OCI-LY1 (cell line): Measurements from ENCODE around the gene FOXO3.

Experiments
- H2AFZ ChIP-seq: fragments of 200-600 bp; sonication (generic), shearing (Covaris generic); 2 replicates; pipeline ENCODE4 v1.6.0; 2014; ENCODE audit warnings: antibody characterized with exemption, mild to moderate bottlenecking, low read length
- H3F3A ChIP-seq: fragments of 200-600 bp; sonication (generic), shearing (Covaris generic); 2 replicates; pipeline ENCODE4 v1.6.0; 2014; ENCODE audit warnings: mild to moderate bottlenecking, antibody characterized with exemption, low read length, moderate library complexity; ENCODE audit not compliant: insufficient read depth
- H3K27ac ChIP-seq: fragments of 200-600 bp; sonication (generic); 2 replicates; pipeline ENCODE4 v1.5.1; 2014; ENCODE audit warnings: low read length, mixed run types, mild to moderate bottlenecking, low read depth; ENCODE audit not compliant: poor library complexity, severe bottlenecking
- H3K27me3 ChIP-seq: fragments of 200-600 bp; sonication (generic); 2 replicates; pipeline ENCODE4 v1.6.0; 2014; ENCODE audit warnings: antibody characterized with exemption, mild to moderate bottlenecking, low read length, moderate library complexity; ENCODE audit not compliant: insufficient read depth
- H3K36me3 ChIP-seq: fragments of 200-600 bp; sonication (generic); 2 replicates; pipeline ENCODE4 v1.6.1; 2014; ENCODE audit warnings: mild to moderate bottlenecking, antibody characterized with exemption, low read length, moderate library complexity, mixed read lengths; ENCODE audit not compliant: insufficient read depth
- H3K4me1 ChIP-seq: fragments of 200-600 bp; sonication (generic); 2 replicates; pipeline ENCODE4 v1.5.1; 2014; ENCODE audit warnings: mild to moderate bottlenecking, low read length, moderate library complexity; ENCODE audit not compliant: insufficient read depth, severe bottlenecking
- H3K4me2 ChIP-seq: fragments of 200-600 bp; sonication (generic), shearing (Covaris generic); 2 replicates; pipeline ENCODE4 v1.6.1; 2014; ENCODE audit warnings: low read length
- H3K4me3 ChIP-seq: fragments of 200-600 bp; sonication (generic); 2 replicates; pipeline ENCODE4 v1.5.1; 2014; ENCODE audit warnings: low read length, low read depth, mild to moderate bottlenecking, mixed read lengths; ENCODE audit not compliant: poor library complexity, severe bottlenecking
- H3K79me2 ChIP-seq: fragments of 200-600 bp; shearing (Covaris generic); 2 replicates; pipeline ENCODE4 v1.6.1; 2016; ENCODE audit warnings: mixed run types, low read length, mixed read lengths; ENCODE audit not compliant: insufficient read depth
- H3K9ac ChIP-seq: fragments of 200-600 bp; sonication (generic), shearing (Covaris generic); 2 replicates; pipeline ENCODE4 v1.6.1; 2014; ENCODE audit warnings: mild to moderate bottlenecking, low read length, mixed read lengths
- H3K9me2 ChIP-seq: fragments of 200-600 bp; sonication (generic), shearing (Covaris generic); 2 replicates; pipeline ENCODE4 v1.6.1; 2014; ENCODE audit warnings: low read depth, mild to moderate bottlenecking, low read length, mixed read lengths
- H3K9me3 ChIP-seq: fragments of 200-600 bp; shearing (Covaris generic); 2 replicates; pipeline ENCODE4 v1.6.1; 2014; ENCODE audit warnings: low read length, mixed read lengths
- H4K20me1 ChIP-seq: fragments of 200-600 bp; sonication (generic), shearing (Covaris generic); 2 replicates; pipeline ENCODE4 v1.6.0; 2016; ENCODE audit warnings: mild to moderate bottlenecking, low read length; ENCODE audit not compliant: insufficient read depth
- CTCF ChIP-seq: fragments of 200-600 bp; sonication (generic), shearing (Covaris generic); IDR thresholded peaks from 2 replicates; pipeline ENCODE4 v1.5.1; 2017; ENCODE audit warnings: mild to moderate bottlenecking, antibody characterized with exemption, low read length, moderate library complexity, mixed read lengths
- EZH2 ChIP-seq: fragments of 200-600 bp; sonication (generic), shearing (Covaris generic); IDR thresholded peaks from 2 replicates; pipeline ENCODE4 v1.8.0; 2017; ENCODE audit warnings: borderline replicate concordance, mixed run types, mild to moderate bottlenecking, antibody characterized with exemption, low read length, moderate library complexity, mixed read lengths

FOXO3 gene

GRCh38 chr6:108714766-108715414 is 154.2 kb downstream of the FOXO3 start:
- H2AFZ ChIP-seq = no peak overlapping the region
- no peaks in the 10 kb centered on the region; the same call in 1 of the 2 replicates for H3K27me3 ChIP-seq
- no peak overlapping the region for H3K9ac ChIP-seq
- H3K4me2 ChIP-seq = no peak overlapping the region
- no peaks in the 10 kb centered on the region for H3K9me3 ChIP-seq
- H3K27ac ChIP-seq = no peak overlapping the region
- no peak overlapping the region for H3K4me3 ChIP-seq
- H3K9me2 ChIP-seq = no peaks in the 10 kb centered on the region
- TF ChIP-seq EZH2 = no peak
- no peak for TF ChIP-seq CTCF
- no peaks in the 10 kb centered on the region for H4K20me1 ChIP-seq
- no peaks in the 10 kb centered on the region for H3F3A ChIP-seq
- no peaks in the 10 kb centered on the region for H3K36me3 ChIP-seq
- H3K79me2 ChIP-seq = no peaks in the 10 kb centered on the region
- H3K4me1 ChIP-seq = no peaks in the 10 kb centered on the region

DNA sequence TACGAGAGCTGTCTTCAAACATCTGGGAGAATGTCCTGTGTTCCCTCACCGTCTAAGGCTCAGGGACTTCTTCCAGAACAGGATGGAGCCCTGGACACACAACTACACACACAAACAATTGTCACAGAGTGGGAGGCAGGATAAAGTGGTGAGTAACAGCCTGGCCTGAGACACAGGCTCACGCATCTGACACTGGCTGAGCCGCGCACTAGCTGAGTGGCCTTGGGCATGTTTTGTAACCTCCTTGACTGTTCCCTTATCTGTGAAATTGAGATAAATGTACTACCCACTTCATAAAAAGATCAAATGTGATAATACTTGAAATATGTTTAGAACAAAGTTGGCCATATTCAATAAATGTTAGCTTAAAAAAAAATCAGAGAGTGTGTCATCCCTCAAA is 155.1 kb downstream of the FOXO3 start:
- Histone ChIP-seq H3K27me3 (no peaks in the 10 kb centered on the region; the same call in 1 of the 2 replicates), H3K9me2 (no peaks in the 10 kb centered on the region), H3K4me2 (no peak overlapping the region), H3K27ac (no peak overlapping the region), H3K79me2 (no peaks in the 10 kb centered on the region), H3F3A (no peaks in the 10 kb centered on the region), H4K20me1 (no peaks in the 10 kb centered on the region), H3K36me3 (no peaks in the 10 kb centered on the region), H3K9ac (no peak overlapping the region), H3K9me3 (no peaks in the 10 kb centered on the region), H3K4me1 (no peaks in the 10 kb centered on the region), H3K4me3 (no peak overlapping the region), H2AFZ (no peak overlapping the region)
- TF ChIP-seq EZH2 = no peak
- no peak for TF ChIP-seq CTCF

DNA sequence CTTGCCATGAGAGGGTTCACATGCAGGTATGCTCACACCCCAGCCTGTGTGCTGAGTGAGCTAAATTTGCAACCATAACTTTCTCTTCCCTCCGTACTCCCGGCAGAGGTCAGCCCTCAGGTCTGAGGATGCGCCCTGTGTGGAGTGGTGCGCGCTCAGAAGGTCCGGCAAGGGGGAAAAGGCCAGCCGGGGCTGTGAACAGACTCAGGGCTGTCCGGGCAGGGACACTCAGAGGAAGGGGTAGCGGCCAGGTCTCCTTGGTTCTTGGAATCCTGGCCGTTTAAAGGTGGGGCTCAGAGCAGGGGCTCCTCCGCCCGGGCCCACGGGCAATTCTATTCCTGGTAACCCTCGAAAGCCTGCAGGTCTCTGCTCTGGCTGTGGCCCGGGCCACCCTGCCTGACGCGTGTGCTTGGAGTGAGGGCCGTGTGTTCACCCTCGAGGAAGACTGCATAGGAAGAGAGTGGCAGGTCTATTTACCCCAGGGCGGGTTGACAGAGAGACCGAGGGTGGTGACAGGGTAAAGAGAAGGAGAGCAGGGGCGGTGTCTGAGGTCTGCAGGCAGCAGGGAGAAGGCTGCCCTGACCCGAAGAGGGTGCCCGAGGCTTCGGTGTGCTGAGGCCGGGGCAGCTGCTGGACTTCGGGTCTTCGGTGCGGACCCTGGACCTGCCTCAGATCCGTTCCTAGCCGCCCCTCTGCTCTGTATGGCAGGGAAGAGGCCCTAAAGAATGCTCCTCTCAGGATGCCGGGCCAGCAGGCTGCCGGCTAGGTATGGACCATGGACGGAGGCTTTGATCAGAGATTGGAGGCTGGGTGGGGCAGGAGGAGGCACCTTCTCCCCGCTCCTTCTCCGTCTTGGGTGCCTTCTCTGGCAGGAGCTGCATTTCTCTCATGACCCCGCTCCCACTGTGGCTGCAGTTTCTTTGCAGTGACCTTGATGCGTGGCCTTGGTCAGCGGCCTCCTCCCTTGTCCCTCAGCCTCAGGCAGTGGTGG is 156.4 kb downstream of the FOXO3 start:
- no peaks in the 10 kb centered on the region for H3K9me2 ChIP-seq
- H4K20me1 ChIP-seq = no peaks in the 10 kb centered on the region
- no peaks in the 10 kb centered on the region; the same call in 1 of the 2 replicates for H3K27me3 ChIP-seq
- TF ChIP-seq EZH2 (no peak), CTCF (no peak)
- no peak overlapping the region for H3K4me3 ChIP-seq
- H3K36me3 ChIP-seq = no peaks in the 10 kb centered on the region
- no peak overlapping the region for H3K4me2 ChIP-seq
- H3K4me1 ChIP-seq = no peaks in the 10 kb centered on the region
- H3F3A ChIP-seq = no peaks in the 10 kb centered on the region
- H2AFZ ChIP-seq = no peak overlapping the region
- no peaks in the 10 kb centered on the region for H3K79me2 ChIP-seq
- no peak overlapping the region for H3K27ac ChIP-seq
- H3K9ac ChIP-seq = no peak overlapping the region
- H3K9me3 ChIP-seq = no peaks in the 10 kb centered on the region
